ENCODE results near the gene TNFRSF12A. TPM values are rescaled to one million over a fixed set of nuclear protein-coding genes. Genes with fewer than 3 reads are reported as not detected.

The TNFRSF12A gene
- total RNA-seq, 1 experiment from 2014 or later, result 78.9 TPM

GRCh38 chr16:2977440-2977839 is 42.7 kb upstream of the TNFRSF12A start:
- Mint-ChIP-seq H3K9me3 (no peaks in the 10 kb centered on the region), H3K36me3 (peaks cover 4% of the 10 kb centered on the region; the same call in 1 of the 2 replicates), H3K4me3 (no peak overlapping the region), H3K27me3 (ENCODE audit: low read depth) (no peaks in the 10 kb centered on the region), H3K27ac (no peak overlapping the region), H3K4me1 (peaks cover 18% of the 10 kb centered on the region)
- no peak for ATAC-seq
- POLR2A ChIA-PET, result no interaction called here
- no peak for DNase-seq (ENCODE audit: low spot score)
- CTCF ChIA-PET, result interaction anchor here (0.9 to 1.9 kb wide), 3 partner anchors 50 to 82 kb away, joined by 4 to 6 read pairs (median 5); no protein-coding TSS in a partner anchor
- no peak for TF ChIP-seq NFATC4 (CRISPR knock-in tag; IDR thresholded peaks at IDR 0.05)
- no peak for TF ChIP-seq GRHL2 (CRISPR knock-in tag; IDR thresholded peaks at IDR 0.05; ENCODE audit: insufficient replicate concordance, severe bottlenecking)
- no peak for TF ChIP-seq E2F1 (CRISPR knock-in tag; IDR thresholded peaks at IDR 0.05)
- TF ChIP-seq, protein P1, sequence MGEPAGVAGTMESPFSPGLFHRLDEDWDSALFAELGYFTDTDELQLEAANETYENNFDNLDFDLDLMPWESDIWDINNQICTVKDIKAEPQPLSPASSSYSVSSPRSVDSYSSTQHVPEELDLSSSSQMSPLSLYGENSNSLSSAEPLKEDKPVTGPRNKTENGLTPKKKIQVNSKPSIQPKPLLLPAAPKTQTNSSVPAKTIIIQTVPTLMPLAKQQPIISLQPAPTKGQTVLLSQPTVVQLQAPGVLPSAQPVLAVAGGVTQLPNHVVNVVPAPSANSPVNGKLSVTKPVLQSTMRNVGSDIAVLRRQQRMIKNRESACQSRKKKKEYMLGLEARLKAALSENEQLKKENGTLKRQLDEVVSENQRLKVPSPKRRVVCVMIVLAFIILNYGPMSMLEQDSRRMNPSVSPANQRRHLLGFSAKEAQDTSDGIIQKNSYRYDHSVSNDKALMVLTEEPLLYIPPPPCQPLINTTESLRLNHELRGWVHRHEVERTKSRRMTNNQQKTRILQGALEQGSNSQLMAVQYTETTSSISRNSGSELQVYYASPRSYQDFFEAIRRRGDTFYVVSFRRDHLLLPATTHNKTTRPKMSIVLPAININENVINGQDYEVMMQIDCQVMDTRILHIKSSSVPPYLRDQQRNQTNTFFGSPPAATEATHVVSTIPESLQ (CRISPR knock-in tag; IDR thresholded peaks at IDR 0.05), result no peak
- TF ChIP-seq ZNF416 (CRISPR knock-in tag; IDR thresholded peaks at IDR 0.05), result no peak
- TF ChIP-seq FOXJ3 (CRISPR knock-in tag; IDR thresholded peaks at IDR 0.05; ENCODE audit: borderline replicate concordance), result no peak
- no peak for TF ChIP-seq NR2C2 (CRISPR knock-in tag; IDR thresholded peaks at IDR 0.05)
- TF ChIP-seq ZNF138 (CRISPR knock-in tag; conservative IDR thresholded peaks at IDR 0.05), result no peak
- TF ChIP-seq ZNF121 (CRISPR knock-in tag; IDR thresholded peaks at IDR 0.05), result no peak
- TF ChIP-seq HMGA2 (CRISPR knock-in tag; IDR thresholded peaks at IDR 0.05), result no peak
- no peak for TF ChIP-seq JUN (CRISPR knock-in tag; IDR thresholded peaks at IDR 0.05)
- no peak for TF ChIP-seq STAT6 (CRISPR knock-in tag; conservative IDR thresholded peaks at IDR 0.05; ENCODE audit: low read depth)
- TF ChIP-seq CTCF (IDR thresholded peaks at IDR 0.05), result no peak
- no peak for TF ChIP-seq OVOL2 (CRISPR knock-in tag; IDR thresholded peaks at IDR 0.05; ENCODE audit: borderline replicate concordance)
- no peak for TF ChIP-seq GABPB1 (CRISPR knock-in tag; IDR thresholded peaks at IDR 0.05)
- TF ChIP-seq ZBTB21 (CRISPR knock-in tag; IDR thresholded peaks at IDR 0.05; ENCODE audit: borderline replicate concordance), result no peak
- TF ChIP-seq, protein P2, sequence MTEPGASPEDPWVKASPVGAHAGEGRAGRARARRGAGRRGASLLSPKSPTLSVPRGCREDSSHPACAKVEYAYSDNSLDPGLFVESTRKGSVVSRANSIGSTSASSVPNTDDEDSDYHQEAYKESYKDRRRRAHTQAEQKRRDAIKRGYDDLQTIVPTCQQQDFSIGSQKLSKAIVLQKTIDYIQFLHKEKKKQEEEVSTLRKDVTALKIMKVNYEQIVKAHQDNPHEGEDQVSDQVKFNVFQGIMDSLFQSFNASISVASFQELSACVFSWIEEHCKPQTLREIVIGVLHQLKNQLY (CRISPR knock-in tag; IDR thresholded peaks at IDR 0.05), result no peak

- Mint-ChIP-seq H3K36me3 (no peaks in the 10 kb centered on the region), H3K4me1 (peaks cover 24% of the 10 kb centered on the region), H3K27ac (no peak overlapping the region), H3K4me3 (peak overlapping the region; percentile 79), H3K27me3 (ENCODE audit: low read depth) (peaks cover 6% of the 10 kb centered on the region; the same call in 1 of the 2 replicates), H3K9me3 (no peaks in the 10 kb centered on the region)
- DNase-seq (ENCODE audit: low spot score) (peak; percentile 63), ATAC-seq (peak; percentile 4)
- POLR2A ChIA-PET, result interaction anchor here (2.1 to 2.8 kb wide), 3 partner anchors 8 to 28 kb away, joined by 9 to 11 read pairs (median 9); partner anchors contain the start of gene PAQR4
- CTCF ChIA-PET, result interaction anchor here (1.5 to 3.9 kb wide), 4 partner anchors 10 to 150 kb away, joined by 3 to 46 read pairs (median 34); partner anchors contain the start of gene KREMEN2
- peak; percentile 28; the same call in 1 of the 2 replicates for TF ChIP-seq E2F5 (CRISPR knock-in tag; IDR thresholded peaks at IDR 0.05)
- TF ChIP-seq, protein P3, sequence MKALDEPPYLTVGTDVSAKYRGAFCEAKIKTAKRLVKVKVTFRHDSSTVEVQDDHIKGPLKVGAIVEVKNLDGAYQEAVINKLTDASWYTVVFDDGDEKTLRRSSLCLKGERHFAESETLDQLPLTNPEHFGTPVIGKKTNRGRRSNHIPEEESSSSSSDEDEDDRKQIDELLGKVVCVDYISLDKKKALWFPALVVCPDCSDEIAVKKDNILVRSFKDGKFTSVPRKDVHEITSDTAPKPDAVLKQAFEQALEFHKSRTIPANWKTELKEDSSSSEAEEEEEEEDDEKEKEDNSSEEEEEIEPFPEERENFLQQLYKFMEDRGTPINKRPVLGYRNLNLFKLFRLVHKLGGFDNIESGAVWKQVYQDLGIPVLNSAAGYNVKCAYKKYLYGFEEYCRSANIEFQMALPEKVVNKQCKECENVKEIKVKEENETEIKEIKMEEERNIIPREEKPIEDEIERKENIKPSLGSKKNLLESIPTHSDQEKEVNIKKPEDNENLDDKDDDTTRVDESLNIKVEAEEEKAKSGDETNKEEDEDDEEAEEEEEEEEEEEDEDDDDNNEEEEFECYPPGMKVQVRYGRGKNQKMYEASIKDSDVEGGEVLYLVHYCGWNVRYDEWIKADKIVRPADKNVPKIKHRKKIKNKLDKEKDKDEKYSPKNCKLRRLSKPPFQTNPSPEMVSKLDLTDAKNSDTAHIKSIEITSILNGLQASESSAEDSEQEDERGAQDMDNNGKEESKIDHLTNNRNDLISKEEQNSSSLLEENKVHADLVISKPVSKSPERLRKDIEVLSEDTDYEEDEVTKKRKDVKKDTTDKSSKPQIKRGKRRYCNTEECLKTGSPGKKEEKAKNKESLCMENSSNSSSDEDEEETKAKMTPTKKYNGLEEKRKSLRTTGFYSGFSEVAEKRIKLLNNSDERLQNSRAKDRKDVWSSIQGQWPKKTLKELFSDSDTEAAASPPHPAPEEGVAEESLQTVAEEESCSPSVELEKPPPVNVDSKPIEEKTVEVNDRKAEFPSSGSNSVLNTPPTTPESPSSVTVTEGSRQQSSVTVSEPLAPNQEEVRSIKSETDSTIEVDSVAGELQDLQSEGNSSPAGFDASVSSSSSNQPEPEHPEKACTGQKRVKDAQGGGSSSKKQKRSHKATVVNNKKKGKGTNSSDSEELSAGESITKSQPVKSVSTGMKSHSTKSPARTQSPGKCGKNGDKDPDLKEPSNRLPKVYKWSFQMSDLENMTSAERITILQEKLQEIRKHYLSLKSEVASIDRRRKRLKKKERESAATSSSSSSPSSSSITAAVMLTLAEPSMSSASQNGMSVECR (CRISPR knock-in tag; IDR thresholded peaks at IDR 0.05; ENCODE audit: borderline replicate concordance), result peak; percentile 55; the same call in 1 of the 2 replicates
Measured at GRCh38 chr16:2979669-2980226, 40.4 kb upstream of the TNFRSF12A start.
